Esophagus squamous epithelium (tissue), 5 donors: ENCODE results near the gene KRT6B. TPM values are rescaled to one million over a fixed set of nuclear protein-coding genes. Genes with fewer than 3 reads are reported as not detected.

ENCODE experiments used
- DNase-seq: peaks from one replicate; lab custom pipeline; 2025; lab: John Stamatoyannopoulos, UW
- H3K27ac ChIP-seq, 4 donors: fragments of 200-600 bp; sonication (generic); one replicate each; pipeline ENCODE4 v1.5.1; 2016 to 2019; ENCODE audit warnings: mild to moderate bottlenecking in 1 of 4
- H3K27me3 ChIP-seq, 4 donors: fragments of 200-600 bp; sonication (generic); 1 replicate in 3 of 4; 2 replicates in 1 of 4; pipeline versions ENCODE4 v1.5.1 to v1.6.0; 2017 to 2021; ENCODE audit warnings: antibody characterized with exemption in 1 of 4
- H3K36me3 ChIP-seq, 3 donors: fragments of 200-600 bp; sonication (generic); one replicate each; pipeline ENCODE4 v1.5.1; 2016 to 2019
- H3K4me1 ChIP-seq, 3 donors: fragments of 200-600 bp; sonication (generic); one replicate each; pipeline ENCODE4 v1.5.1; 2017 to 2019
- H3K4me3 ChIP-seq, 4 donors: fragments of 200-600 bp; sonication (generic); 1 replicate in 3 of 4; 2 replicates in 1 of 4; pipeline ENCODE4 v1.5.1; 2016 to 2019; ENCODE audit warnings: mild to moderate bottlenecking in 2 of 4, moderate library complexity in 1 of 4
- H3K9me3 ChIP-seq, 3 donors: fragments of 200-600 bp; sonication (generic); one replicate each; pipeline ENCODE4 v1.5.1; 2016 to 2019
- POLR2A ChIP-seq, 4 donors: fragments of 450-650 bp; IDR thresholded peaks; one replicate each; pipeline ENCODE4 v1.6.1; 2017; ENCODE audit warnings: antibody characterized with exemption in 4 of 4, mild to moderate bottlenecking in 4 of 4, moderate library complexity in 3 of 4
- WGBS, 2 donors: methylation state at CpG; one replicate each; pipeline ENCODE4 v1.1.5; 2018; 5-methylcytosine and 5-hydroxymethylcytosine counted together
- intact Hi-C: fragments of 100-400 bp; cut with DNase I; formaldehyde crosslinking; loops from one replicate; pipeline ENCODE4 v1.15.0; 2022
- total RNA-seq, 4 donors: library from RNA; depleted of rRNA; stranded (reverse); fragments of >200 nt; gene quantifications; one replicate each; pipeline ENCODE4 v1.1.0, GENCODE V29; 2016
- TF ChIP-seq, protein P1 (sequence below), 6 experiments: fragments of 450-650 bp in 4 of 6; fragments of 200-600 bp in 2 of 6; sonication (generic) in 2 of 6; IDR thresholded peaks; one replicate each; pipeline ENCODE4 v1.5.1; 2016 to 2019; ENCODE audit warnings: antibody characterized with exemption in 6 of 6, mild to moderate bottlenecking in 4 of 6, moderate library complexity in 4 of 6
- donor health status: DM: yes; HTN: yes; CAD: no.

Gene KRT6B
- total RNA-seq, 4 donors from 2014 or later = 308 to 3,585 (median 1,609) TPM

- Histone ChIP-seq H3K27ac (peak overlapping the region; percentile 43 to 61 (median 53)), H3K27me3 (peaks cover 0 to 24% (median 0%) of the 10 kb centered on the region in 4 donors), H3K36me3 (no peaks in the 10 kb centered on the region), H3K4me1 (peaks cover 23 to 56% (median 34%) of the 10 kb centered on the region in 3 donors), H3K4me3 (no peak overlapping the region), H3K9me3 (no peaks in the 10 kb centered on the region)
- DNase-seq = no peak
- TF ChIP-seq, protein P1, sequence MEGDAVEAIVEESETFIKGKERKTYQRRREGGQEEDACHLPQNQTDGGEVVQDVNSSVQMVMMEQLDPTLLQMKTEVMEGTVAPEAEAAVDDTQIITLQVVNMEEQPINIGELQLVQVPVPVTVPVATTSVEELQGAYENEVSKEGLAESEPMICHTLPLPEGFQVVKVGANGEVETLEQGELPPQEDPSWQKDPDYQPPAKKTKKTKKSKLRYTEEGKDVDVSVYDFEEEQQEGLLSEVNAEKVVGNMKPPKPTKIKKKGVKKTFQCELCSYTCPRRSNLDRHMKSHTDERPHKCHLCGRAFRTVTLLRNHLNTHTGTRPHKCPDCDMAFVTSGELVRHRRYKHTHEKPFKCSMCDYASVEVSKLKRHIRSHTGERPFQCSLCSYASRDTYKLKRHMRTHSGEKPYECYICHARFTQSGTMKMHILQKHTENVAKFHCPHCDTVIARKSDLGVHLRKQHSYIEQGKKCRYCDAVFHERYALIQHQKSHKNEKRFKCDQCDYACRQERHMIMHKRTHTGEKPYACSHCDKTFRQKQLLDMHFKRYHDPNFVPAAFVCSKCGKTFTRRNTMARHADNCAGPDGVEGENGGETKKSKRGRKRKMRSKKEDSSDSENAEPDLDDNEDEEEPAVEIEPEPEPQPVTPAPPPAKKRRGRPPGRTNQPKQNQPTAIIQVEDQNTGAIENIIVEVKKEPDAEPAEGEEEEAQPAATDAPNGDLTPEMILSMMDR (IDR thresholded peaks at IDR 0.05) = no peak
- TF ChIP-seq POLR2A (IDR thresholded peaks at IDR 0.05) = no peak
- intact Hi-C loops = no loop called here
- WGBS, 2 donors = 42 to 45% methylated on average over 6 of the region's 6 CpGs
Observed at GRCh38 chr12:52435659-52435999, 16.3 kb downstream of the KRT6B start.

GRCh38 chr12:52434760-52435530, 17.0 kb downstream of the KRT6B start:
- TF ChIP-seq, protein P1 (IDR thresholded peaks at IDR 0.05) = no peak
- no peak for TF ChIP-seq POLR2A (IDR thresholded peaks at IDR 0.05)
- H3K27ac ChIP-seq = peak overlapping the region in 3 of 4 donors; percentile 49 to 61 (median 57)
- WGBS, 2 donors = 72 to 76% methylated on average over 6 of the region's 6 CpGs
- peaks cover 0 to 31% (median 0%) of the 10 kb centered on the region in 4 donors for H3K27me3 ChIP-seq
- H3K4me3 ChIP-seq = no peak overlapping the region
- H3K36me3 ChIP-seq = no peaks in the 10 kb centered on the region
- H3K9me3 ChIP-seq = no peaks in the 10 kb centered on the region
- peaks cover 20 to 50% (median 34%) of the 10 kb centered on the region in 3 donors for H3K4me1 ChIP-seq
- intact Hi-C loops = no loop called here
- no peak for DNase-seq

DNA sequence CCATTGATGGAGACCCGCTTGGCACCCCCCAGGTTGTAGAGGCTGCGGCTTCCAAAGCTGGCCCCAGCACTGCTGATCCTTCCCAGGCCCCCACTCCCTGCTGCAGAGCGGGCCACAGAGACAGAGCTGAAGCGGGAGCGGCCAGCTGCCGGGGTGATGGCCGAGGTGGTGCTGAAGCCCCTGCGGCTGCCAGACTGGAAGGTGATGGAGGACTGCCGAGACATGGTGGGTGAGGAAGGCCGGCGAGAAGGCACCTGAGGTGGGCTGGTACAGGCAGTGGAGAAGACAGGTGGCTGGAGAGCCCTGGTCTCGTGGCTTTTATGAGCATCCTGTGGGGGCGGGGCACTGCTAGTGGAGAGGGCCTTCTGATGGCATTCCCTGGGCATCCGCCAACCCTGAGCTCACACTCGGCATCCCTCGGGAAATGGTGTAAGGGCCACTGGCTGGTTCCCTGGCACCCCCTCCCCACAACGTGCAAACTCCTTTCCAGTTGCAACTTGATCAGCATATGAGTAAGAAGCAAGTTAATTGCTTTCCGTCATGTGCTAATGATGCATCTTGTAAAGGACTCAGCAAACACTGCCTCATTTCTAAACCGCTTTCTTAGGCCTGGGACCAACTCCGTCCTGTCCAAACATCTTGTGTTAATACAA, 17.7 kb downstream of the KRT6B start, which contains the start of gene KRT75:
Gene KRT75 (minus strand): TSS at position 291 of the 653 bp plus-strand sequence. CDS start 67 bp downstream, at position 224.
- H3K27me3 ChIP-seq = peaks cover 0 to 38% (median 0%) of the 10 kb centered on the region in 4 donors
- no peaks in the 10 kb centered on the region for H3K36me3 ChIP-seq
- peaks cover 20 to 42% (median 34%) of the 10 kb centered on the region in 3 donors for H3K4me1 ChIP-seq
- DNase-seq = no peak
- H3K4me3 ChIP-seq = no peak within 1 kb of the TSS
- WGBS, 2 donors = 65 to 66% methylated on average over 14 to 17 of the region's 20 CpGs
- TF ChIP-seq, protein P1 (IDR thresholded peaks at IDR 0.05) = no peak
- TF ChIP-seq POLR2A (IDR thresholded peaks at IDR 0.05) = no peak
- peak within 1 kb of the TSS in 2 of 4 donors; percentile 49 to 61 for H3K27ac ChIP-seq
- intact Hi-C loops = no loop called here
- no peaks in the 10 kb centered on the region for H3K9me3 ChIP-seq

DNA sequence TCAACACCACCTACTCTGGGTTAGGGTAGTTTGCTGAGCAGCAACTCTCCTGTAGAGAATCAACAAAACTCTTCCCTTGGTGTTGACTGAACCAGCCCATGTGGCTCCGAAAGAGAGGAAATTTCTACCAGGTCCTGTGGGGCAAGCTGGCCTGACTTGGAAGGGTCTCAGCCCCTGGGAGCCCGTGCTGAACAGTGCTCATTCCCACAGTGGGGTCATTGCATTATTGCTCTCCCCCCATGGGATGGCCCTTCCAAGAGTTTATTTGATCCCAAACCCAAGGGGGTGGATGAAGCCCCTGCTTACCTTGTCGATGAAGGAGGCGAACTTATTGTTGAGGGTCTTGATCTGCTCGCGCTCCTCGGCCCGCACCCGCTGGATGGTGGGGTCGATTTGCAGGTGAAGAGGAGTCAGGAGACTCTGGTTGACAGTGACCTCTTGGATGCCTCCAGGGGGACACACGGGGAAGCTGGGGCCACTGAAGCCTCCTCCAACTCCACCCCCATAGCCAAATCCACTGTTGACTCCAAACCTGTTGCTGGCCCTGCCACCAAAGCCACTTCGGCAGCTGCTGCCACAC, 18.4 kb downstream of the KRT6B start:
- intact Hi-C loops = no loop called here
- 86 to 96% methylated on average over 11 to 12 of the region's 12 CpGs for WGBS, 2 donors
- Histone ChIP-seq H3K27me3 (peaks cover 0 to 39% (median 0%) of the 10 kb centered on the region in 4 donors), H3K9me3 (no peaks in the 10 kb centered on the region), H3K27ac (no peak overlapping the region), H3K4me3 (no peak overlapping the region), H3K4me1 (peaks cover 16 to 36% (median 31%) of the 10 kb centered on the region in 3 donors), H3K36me3 (no peaks in the 10 kb centered on the region)
- TF ChIP-seq POLR2A (IDR thresholded peaks at IDR 0.05) = no peak
- TF ChIP-seq, protein P1 (IDR thresholded peaks at IDR 0.05) = no peak
- DNase-seq = no peak
